Pancreas (tissue), 10 donors: ENCODE data around the gene GALNT17. TPM values are rescaled to one million over a fixed set of nuclear protein-coding genes. Genes with fewer than 3 reads are reported as not detected.

Source experiments
- ATAC-seq, 4 donors: fragments of 200-7000 bp; cut with Tn5 transposase; one replicate each; pipeline versions ENCODE4 v1.8.0 to v1.9.1; 2020; ENCODE audit warnings: mild to moderate bottlenecking in 4 of 4, moderate library complexity in 4 of 4
- DNase-seq, 6 donors: peaks; one replicate each; pipeline ENCODE4 v3.0.0-alpha.2; 2020
- FAIRE-seq: peaks from 2 replicates; lab custom pipeline; 2012; peaks lifted over from hg19 to GRCh38; lab: Jason Lieb, UNC
- H3K27ac ChIP-seq, 4 donors: fragments of 200-600 bp; sonication (generic); 1 replicate in 3 of 4; 2 replicates in 1 of 4; pipeline versions ENCODE4 v1.5.0 to v1.8.0; 2020
- H3K27me3 ChIP-seq, 4 donors: fragments of 200-600 bp; one replicate each; pipeline ENCODE4 v1.8.0; 2021
- H3K36me3 ChIP-seq, 3 donors: fragments of 200-600 bp; sonication (generic) in 1 of 3; one replicate each; pipeline versions ENCODE4 v1.5.0 to v1.8.0; 2020 to 2021
- H3K4me1 ChIP-seq, 3 donors: fragments of 200-600 bp; one replicate each; pipeline ENCODE4 v1.8.0; 2021
- H3K4me3 ChIP-seq, 4 donors: fragments of 200-600 bp; sonication (generic) in 2 of 4; one replicate each; pipeline versions ENCODE4 v1.5.0 to v1.8.0; 2020 to 2021
- H3K9me3 ChIP-seq, 4 donors: fragments of 200-600 bp; one replicate each; pipeline ENCODE4 v1.8.0; 2021
- CTCF ChIP-seq, 4 donors: fragments of 200-600 bp; sonication (generic) in 3 of 4; IDR thresholded peaks; one replicate each; pipeline versions ENCODE4 v1.5.0 to v1.8.0; 2021; ENCODE audit warnings: antibody characterized with exemption in 4 of 4
- WGBS, 2 donors: extraction: QIAGEN DNeasy Blood & Tissue Kit; methylation state at CpG; one replicate each; pipeline ENCODE4 v1.1.7; 2013; 5-methylcytosine and 5-hydroxymethylcytosine counted together
- intact Hi-C, 3 donors: fragments of 100-400 bp; cut with DNase I; formaldehyde crosslinking; loops; one replicate each; pipeline versions ENCODE4 v1.11.1 to v1.14.2; 2022
- polyA plus RNA-seq, 2 donors: library from polyadenylated mRNA; stranded (reverse); fragments of 200-250 nt; gene quantifications; one replicate each; pipeline ENCODE4 v1.2.3, GENCODE V29; 2013
- total RNA-seq, 6 donors: library from RNA; stranded (reverse); fragmentation: NEBNext Ultra II Directional in 4 of 6; extraction: Animal tissue kit (Norgen Biotek cat#: 25700) in 4 of 6; gene quantifications; one replicate each; pipeline versions ENCODE4 v1.2.1 to v1.2.4, GENCODE V29; 2021 to 2023
- donor health status: healthy with polysubstance abuse.
- donor health status: DM: no; HTN: no; CAD: no; lungs with moderate emphysema.
- donor health status: DM: no; HTN: no; CAD: no.
- donor health status: control.
- donor health status: control.
- donor health status: Bipolar disorder and iron deficiency.
- donor health status: DM: yes; HTN: yes; CAD: no.
- donor health status: DM: no; HTN: no; CAD: no.
- donor health status: DM: no; HTN: no; CAD: no.
- donor health status: DM: yes; HTN: yes; CAD: no.

Gene GALNT17
- total and polyA plus RNA-seq, 8 donors, result 0.70 to 4.6 (median 2.9) TPM

GRCh38 chr7:71137479-71137878, 5.5 kb downstream of the GALNT17 start:
- intact Hi-C loops, result no loop called here
- TF ChIP-seq CTCF (IDR thresholded peaks at IDR 0.05), result no peak
- no peak overlapping the region for H3K4me3 ChIP-seq
- no peaks in the 10 kb centered on the region for H3K36me3 ChIP-seq
- FAIRE-seq, result no peak
- ATAC-seq, result no peak
- no peaks in the 10 kb centered on the region for H3K27me3 ChIP-seq
- 93 to 97% methylated on average over 7 of the region's 7 CpGs for WGBS, 2 donors
- DNase-seq, result no peak
- H3K4me1 ChIP-seq, result no peaks in the 10 kb centered on the region
- H3K9me3 ChIP-seq, result no peaks in the 10 kb centered on the region
- H3K27ac ChIP-seq, result no peak overlapping the region

- H3K4me1 ChIP-seq, result no peaks in the 10 kb centered on the region
- ATAC-seq, result no peak
- WGBS, 2 donors, result 78% methylated on average over 4 of the region's 4 CpGs
Observed at GRCh38 chr7:71140264-71140663, 8.3 kb downstream of the GALNT17 start.

GRCh38 chr7:71144963-71145362, 13.0 kb downstream of the GALNT17 start:
- intact Hi-C loops, result no loop called here
- 82 to 87% methylated on average over 6 of the region's 6 CpGs for WGBS, 2 donors
- ATAC-seq (no peak), FAIRE-seq (no peak), DNase-seq (no peak)
- no peak overlapping the region for H3K27ac ChIP-seq
- H3K4me1 ChIP-seq, result no peaks in the 10 kb centered on the region
- no peak overlapping the region for H3K4me3 ChIP-seq
- no peak for TF ChIP-seq CTCF (IDR thresholded peaks at IDR 0.05)
- no peaks in the 10 kb centered on the region for H3K27me3 ChIP-seq
- H3K9me3 ChIP-seq, result no peaks in the 10 kb centered on the region
- no peaks in the 10 kb centered on the region for H3K36me3 ChIP-seq

More at GRCh38 chr7:71140264-71140663, 8.3 kb downstream of the GALNT17 start:
- TF ChIP-seq CTCF (IDR thresholded peaks at IDR 0.05), result no peak
- FAIRE-seq (no peak), DNase-seq (no peak)
- Histone ChIP-seq H3K4me3 (no peak overlapping the region), H3K9me3 (no peaks in the 10 kb centered on the region), H3K27ac (no peak overlapping the region), H3K27me3 (no peaks in the 10 kb centered on the region), H3K36me3 (no peaks in the 10 kb centered on the region)
- intact Hi-C loops, result no loop called here

GRCh38 chr7:71145906-71146901, 14.3 kb downstream of the GALNT17 start:
- peak in 1 of 4 donors; percentile 59 for ATAC-seq
- Histone ChIP-seq H3K27ac (no peak overlapping the region), H3K9me3 (no peaks in the 10 kb centered on the region), H3K4me1 (no peaks in the 10 kb centered on the region), H3K36me3 (no peaks in the 10 kb centered on the region), H3K4me3 (no peak overlapping the region), H3K27me3 (no peaks in the 10 kb centered on the region)
- WGBS, 2 donors, result 61 to 65% methylated on average over 24 of the region's 24 CpGs
- no peak for FAIRE-seq
- intact Hi-C loops, result no loop called here
- DNase-seq, result no peak
- TF ChIP-seq CTCF (IDR thresholded peaks at IDR 0.05), result no peak

GRCh38 chr7:71148098-71148497, 16.2 kb downstream of the GALNT17 start:
- no peak for DNase-seq
- TF ChIP-seq CTCF (IDR thresholded peaks at IDR 0.05), result no peak
- no peaks in the 10 kb centered on the region for H3K9me3 ChIP-seq

More at GRCh38 chr7:71148098-71148497, 16.2 kb downstream of the GALNT17 start:
- no peak for ATAC-seq
- Histone ChIP-seq H3K4me1 (no peaks in the 10 kb centered on the region), H3K27ac (no peak overlapping the region), H3K36me3 (no peaks in the 10 kb centered on the region), H3K4me3 (no peak overlapping the region), H3K27me3 (no peaks in the 10 kb centered on the region)
- intact Hi-C loops, result no loop called here
- FAIRE-seq, result no peak
